HCT116 (cell line): ENCODE results near the gene RRBP1. TPM values are rescaled to one million over a fixed set of nuclear protein-coding genes. Genes with fewer than 3 reads are reported as not detected.

Experiments
- ATAC-seq: fragments of 200-7000 bp; cut with Tn5 transposase; 2 replicates; pipeline ENCODE4 v1.9.1; 2020; ENCODE audit warnings: mild to moderate bottlenecking, moderate library complexity
- BruUV-seq: library from RNA; stranded (reverse); fragments of 400-500 nt; replicated peaks from 2 replicates; lab custom pipeline; 2021; lab: Mats Ljungman, UMichigan
- CTCF ChIA-PET: fragments of 300-600 bp; sonication (Branson Sonifier 250); formaldehyde crosslinking; loops from one replicate; lab custom pipeline; 2021; ENCODE audit warnings: antibody characterized with exemption; lab: Charles Lee
- POLR2A ChIA-PET: fragments of 300-600, 350-600 bp; sonication (Branson Sonifier 250); formaldehyde crosslinking; loops from one replicate; lab custom pipeline; 2021; ENCODE audit warnings: antibody characterized with exemption; lab: Charles Lee
- RAD21 ChIA-PET, 2 experiments: fragments of 300-600 bp; sonication (Branson Sonifier 250); formaldehyde crosslinking; loops; one replicate each; lab custom pipeline; 2023; ENCODE audit warnings: low total read pairs in 2 of 2; ENCODE audit not compliant: uncharacterized antibody in 2 of 2, unreplicated experiment in 2 of 2, low non-redundant PET in 1 of 2; lab: Charles Lee
- DNase-seq: peaks from one replicate; pipeline ENCODE4 v3.0.0-alpha.2; 2010; ENCODE audit warnings: low read depth, low spot score
- H2AFZ ChIP-seq: fragments of 200-600 bp; shearing (Covaris generic), sonication (generic); 2 replicates; pipeline ENCODE4 v1.6.1; 2017; ENCODE audit warnings: low read depth, mixed run types, mixed read lengths, antibody characterized with exemption, low read length; ENCODE audit not compliant: poor library complexity, severe bottlenecking
- H3K27ac ChIP-seq: 2 replicates; pipeline ENCODE4 v1.5.1; 2012; ENCODE audit warnings: low read depth, low read length
- H3K27me3 ChIP-seq: fragments of 200-600 bp; sonication (generic); 2 replicates; pipeline ENCODE4 v1.6.1; 2016; ENCODE audit warnings: mixed run types, low read length, mixed read lengths; ENCODE audit not compliant: insufficient read depth
- H3K36me3 ChIP-seq, 2 experiments: fragments of 200-500 bp in 1 of 2; fragments of 200-600 bp in 1 of 2; sonication (Bioruptor generic) in 1 of 2; sonication (generic) in 1 of 2; 2 replicates each; pipeline versions ENCODE4 v1.5.1 to v1.6.1; 2014 to 2016; ENCODE audit warnings: low read length in 2 of 2, inconsistent platforms in 1 of 2, mixed read lengths in 1 of 2, mixed run types in 1 of 2; ENCODE audit not compliant: insufficient read depth in 2 of 2, control insufficient read depth in 1 of 2
- H3K4me1 ChIP-seq, 2 experiments: fragments of 200-600 bp in 1 of 2; sonication (generic) in 1 of 2; 2 replicates each; pipeline versions ENCODE4 v1.5.1 to v1.6.1; 2012 to 2017; ENCODE audit warnings: low read length in 2 of 2, inconsistent platforms in 1 of 2, mild to moderate bottlenecking in 1 of 2, mixed read lengths in 1 of 2, mixed run types in 1 of 2, moderate library complexity in 1 of 2; ENCODE audit not compliant: insufficient read depth in 2 of 2, control insufficient read depth in 1 of 2
- H3K4me2 ChIP-seq: fragments of 200-600 bp; sonication (generic); 2 replicates; pipeline ENCODE4 v1.6.1; 2017; ENCODE audit warnings: mixed run types, low read length, mixed read lengths
- H3K4me3 ChIP-seq, 2 experiments: fragments of 200-600 bp in 1 of 2; sonication (generic) in 1 of 2; replicated peaks in 1 of 2; 2 replicates each; pipeline ENCODE4 v1.5.1; 2011 to 2016; ENCODE audit warnings: low read length in 2 of 2, control low read depth in 1 of 2, low read depth in 1 of 2, mild to moderate bottlenecking in 1 of 2, mixed read lengths in 1 of 2, mixed run types in 1 of 2
- H3K79me2 ChIP-seq: fragments of 200-600 bp; sonication (generic); 2 replicates; pipeline ENCODE4 v1.6.1; 2017; ENCODE audit warnings: mild to moderate bottlenecking, mixed run types, low read length, moderate library complexity, mixed read lengths; ENCODE audit not compliant: insufficient read depth
- H3K9ac ChIP-seq: fragments of 200-600 bp; sonication (generic); 2 replicates; pipeline ENCODE4 v1.6.1; 2016; ENCODE audit warnings: low read length, mixed read lengths
- H3K9me2 ChIP-seq: fragments of 200-600 bp; sonication (generic), shearing (Covaris generic); 2 replicates; pipeline ENCODE4 v1.6.1; 2017; ENCODE audit warnings: mixed run types, mild to moderate bottlenecking, moderate library complexity; ENCODE audit not compliant: insufficient read depth
- H3K9me3 ChIP-seq, 2 experiments: fragments of 200-500 bp in 1 of 2; fragments of 200-600 bp in 1 of 2; sonication (Bioruptor generic) in 1 of 2; sonication (generic) in 1 of 2; 2 replicates each; pipeline ENCODE4 v1.6.1; 2014 to 2017; ENCODE audit warnings: low read length in 2 of 2, mixed read lengths in 2 of 2, inconsistent platforms in 1 of 2, low read depth in 1 of 2, mild to moderate bottlenecking in 1 of 2, mixed run types in 1 of 2, moderate library complexity in 1 of 2; ENCODE audit not compliant: control insufficient read depth in 1 of 2, insufficient read depth in 1 of 2
- H4K20me1 ChIP-seq: fragments of 200-600 bp; sonication (generic), shearing (Covaris generic); 2 replicates; pipeline ENCODE4 v1.6.1; 2017; ENCODE audit warnings: mixed run types, mild to moderate bottlenecking, moderate library complexity; ENCODE audit not compliant: insufficient read depth
- EGR1 ChIP-seq: IDR thresholded peaks from 2 replicates; pipeline ENCODE4 v1.6.1; 2012; ENCODE audit warnings: low read depth
- POLR2A ChIP-seq: IDR thresholded peaks from 2 replicates; pipeline ENCODE4 v1.7.0; 2011; ENCODE audit warnings: borderline replicate concordance; ENCODE audit not compliant: insufficient read depth, insufficient read length; ENCODE audit errors: extremely low read depth
- SIN3A ChIP-seq: IDR thresholded peaks from 2 replicates; pipeline ENCODE4 v1.6.1; 2012; ENCODE audit warnings: low read depth
- SP1 ChIP-seq: IDR thresholded peaks from 2 replicates; pipeline ENCODE4 v1.6.1; 2012; ENCODE audit warnings: low read depth
- TCF7L2 ChIP-seq: IDR thresholded peaks from 2 replicates; pipeline ENCODE4 v1.7.0; 2011; ENCODE audit warnings: borderline replicate concordance, inconsistent platforms; ENCODE audit not compliant: insufficient read depth, insufficient read length; ENCODE audit errors: extremely low read depth
- ZNF274 ChIP-seq: fragments of 200-500 bp; sonication (Bioruptor generic); IDR thresholded peaks from 2 replicates; pipeline ENCODE4 v1.6.1; 2014; ENCODE audit warnings: mild to moderate bottlenecking, low read depth, low read length, inconsistent platforms
- intact Hi-C: fragments of 100-400 bp; cut with micrococcal nuclease; formaldehyde crosslinking; loops from 2 replicates; pipeline ENCODE4 v1.10.0; 2022
- total RNA-seq: library from RNA; stranded (reverse); gene quantifications from one replicate; pipeline ENCODE4 v1.2.1, GENCODE V29; 2021; ENCODE audit not compliant: unreplicated experiment
- TF ChIP-seq, protein P1 (sequence below), 3 experiments: fragments of 200-600 bp in 1 of 3; sonication (generic) in 1 of 3; IDR thresholded peaks in 2 of 3; conservative IDR thresholded peaks in 1 of 3; 2 replicates each; pipeline ENCODE4 v1.5.1; 2012 to 2017; ENCODE audit warnings: low read depth in 2 of 3, low read length in 2 of 3, antibody characterized with exemption in 1 of 3, borderline replicate concordance in 1 of 3, control low read depth in 1 of 3, mild to moderate bottlenecking in 1 of 3, mixed read lengths in 1 of 3, mixed run types in 1 of 3, moderate library complexity in 1 of 3; ENCODE audit not compliant: insufficient read depth in 1 of 3
- TF ChIP-seq, protein P2 (sequence below): IDR thresholded peaks from 2 replicates; pipeline ENCODE4 v1.6.1; 2011; ENCODE audit warnings: mild to moderate bottlenecking, low read length, moderate library complexity; ENCODE audit not compliant: insufficient replicate concordance; ENCODE audit errors: extremely low read depth

Gene RRBP1
- total RNA-seq, 1 experiment from 2014 or later = 123 TPM

DNA sequence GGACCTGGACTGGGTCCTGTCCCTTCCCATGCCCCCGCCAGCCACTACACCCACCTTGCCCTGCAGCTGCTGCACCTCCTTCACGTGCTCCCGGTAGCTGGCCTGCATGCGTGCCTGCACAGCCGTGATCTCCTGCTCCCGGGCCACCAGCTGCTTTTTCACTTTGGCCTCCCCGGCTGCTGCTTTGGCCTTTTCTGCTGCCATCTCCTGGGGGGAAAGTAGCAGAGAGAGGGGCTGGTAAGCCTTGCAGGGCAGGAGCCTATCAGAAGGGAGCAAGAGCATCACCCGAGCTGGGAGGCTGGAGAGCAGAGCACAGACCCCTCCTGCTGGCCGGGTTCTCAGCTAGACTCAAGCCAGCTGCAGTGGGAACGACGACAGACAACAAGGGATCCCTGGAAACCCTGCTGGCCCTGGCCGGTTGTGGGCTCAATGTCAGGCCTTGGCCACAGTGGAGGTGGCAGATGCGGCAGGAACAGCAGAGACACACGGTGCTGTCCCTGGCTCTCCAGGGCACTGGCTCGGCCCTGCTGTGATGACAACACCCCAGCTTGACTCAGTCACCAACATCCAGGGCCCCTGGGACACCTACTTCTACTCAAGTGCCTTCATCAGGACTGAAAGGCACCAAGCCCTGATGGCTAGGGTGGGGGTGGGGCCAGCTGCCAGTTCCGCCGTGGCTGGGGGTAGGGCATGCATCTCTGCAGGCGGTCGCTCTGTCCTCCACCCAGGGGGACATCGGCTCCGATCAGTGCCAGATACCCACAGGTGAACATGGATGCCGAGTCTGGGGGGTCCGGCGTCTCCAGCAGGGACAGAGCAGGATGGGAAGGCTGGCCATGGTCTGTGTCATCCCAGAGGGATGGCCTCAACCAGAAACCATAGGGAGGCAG, 45.3 kb downstream of the RRBP1 start:
- RAD21 ChIA-PET = no interaction called here
- Histone ChIP-seq H3K4me1 (no peaks in the 10 kb centered on the region), H3K27me3 (no peaks in the 10 kb centered on the region), H2AFZ (no peak overlapping the region), H4K20me1 (no peaks in the 10 kb centered on the region), H3K9me3 (no peaks in the 10 kb centered on the region), H3K9me2 (no peaks in the 10 kb centered on the region), H3K79me2 (no peaks in the 10 kb centered on the region; the same call in 1 of the 2 replicates), H3K4me2 (no peak overlapping the region)
- BruUV-seq = no TSS peak
- no peak for DNase-seq
- POLR2A ChIA-PET = no interaction called here
- intact Hi-C loops = no loop called here
- CTCF ChIA-PET = no interaction called here
- TF ChIP-seq POLR2A = no peak
- no peak for TF ChIP-seq EGR1
- TF ChIP-seq, protein P1, sequence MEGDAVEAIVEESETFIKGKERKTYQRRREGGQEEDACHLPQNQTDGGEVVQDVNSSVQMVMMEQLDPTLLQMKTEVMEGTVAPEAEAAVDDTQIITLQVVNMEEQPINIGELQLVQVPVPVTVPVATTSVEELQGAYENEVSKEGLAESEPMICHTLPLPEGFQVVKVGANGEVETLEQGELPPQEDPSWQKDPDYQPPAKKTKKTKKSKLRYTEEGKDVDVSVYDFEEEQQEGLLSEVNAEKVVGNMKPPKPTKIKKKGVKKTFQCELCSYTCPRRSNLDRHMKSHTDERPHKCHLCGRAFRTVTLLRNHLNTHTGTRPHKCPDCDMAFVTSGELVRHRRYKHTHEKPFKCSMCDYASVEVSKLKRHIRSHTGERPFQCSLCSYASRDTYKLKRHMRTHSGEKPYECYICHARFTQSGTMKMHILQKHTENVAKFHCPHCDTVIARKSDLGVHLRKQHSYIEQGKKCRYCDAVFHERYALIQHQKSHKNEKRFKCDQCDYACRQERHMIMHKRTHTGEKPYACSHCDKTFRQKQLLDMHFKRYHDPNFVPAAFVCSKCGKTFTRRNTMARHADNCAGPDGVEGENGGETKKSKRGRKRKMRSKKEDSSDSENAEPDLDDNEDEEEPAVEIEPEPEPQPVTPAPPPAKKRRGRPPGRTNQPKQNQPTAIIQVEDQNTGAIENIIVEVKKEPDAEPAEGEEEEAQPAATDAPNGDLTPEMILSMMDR (IDR thresholded peaks at IDR 0.05 in 2 of 3, conservative IDR thresholded peaks at IDR 0.05 in 1 of 3; ENCODE audit: borderline replicate concordance in 1 of 3, insufficient read depth in 1 of 3, low read depth in 2 of 3, low read length in 2 of 3) = no peak
- TF ChIP-seq SIN3A = no peak
- TF ChIP-seq, protein P2, sequence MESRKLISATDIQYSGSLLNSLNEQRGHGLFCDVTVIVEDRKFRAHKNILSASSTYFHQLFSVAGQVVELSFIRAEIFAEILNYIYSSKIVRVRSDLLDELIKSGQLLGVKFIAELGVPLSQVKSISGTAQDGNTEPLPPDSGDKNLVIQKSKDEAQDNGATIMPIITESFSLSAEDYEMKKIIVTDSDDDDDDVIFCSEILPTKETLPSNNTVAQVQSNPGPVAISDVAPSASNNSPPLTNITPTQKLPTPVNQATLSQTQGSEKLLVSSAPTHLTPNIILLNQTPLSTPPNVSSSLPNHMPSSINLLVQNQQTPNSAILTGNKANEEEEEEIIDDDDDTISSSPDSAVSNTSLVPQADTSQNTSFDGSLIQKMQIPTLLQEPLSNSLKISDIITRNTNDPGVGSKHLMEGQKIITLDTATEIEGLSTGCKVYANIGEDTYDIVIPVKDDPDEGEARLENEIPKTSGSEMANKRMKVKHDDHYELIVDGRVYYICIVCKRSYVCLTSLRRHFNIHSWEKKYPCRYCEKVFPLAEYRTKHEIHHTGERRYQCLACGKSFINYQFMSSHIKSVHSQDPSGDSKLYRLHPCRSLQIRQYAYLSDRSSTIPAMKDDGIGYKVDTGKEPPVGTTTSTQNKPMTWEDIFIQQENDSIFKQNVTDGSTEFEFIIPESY = no peak
- TF ChIP-seq TCF7L2 = no peak
- TF ChIP-seq ZNF274 = no peak
- TF ChIP-seq SP1 = no peak
- TF ChIP-seq, all 23 proteins: peak for 0
- peaks cover 21 to 25% of the 10 kb centered on the region in 2 experiments; a peak in 3 of 4 replicates for H3K36me3 ChIP-seq
- H3K9ac ChIP-seq = no peak overlapping the region
- H3K4me3 ChIP-seq = no peak overlapping the region
- peak; percentile 40; the same call in 1 of the 2 replicates for ATAC-seq
- no peak overlapping the region for H3K27ac ChIP-seq
